Upper lobe of left lung (tissue), 6 donors: ENCODE data around the gene RNF114. TPM values are rescaled to one million over a fixed set of nuclear protein-coding genes. Genes with fewer than 3 reads are reported as not detected.

Source experiments
- ATAC-seq, 2 donors: fragments of 200-7000 bp; cut with Tn5 transposase; one replicate each; pipeline ENCODE4 v1.9.1; 2022; ENCODE audit warnings: mild to moderate bottlenecking in 2 of 2, moderate library complexity in 2 of 2; ENCODE audit not compliant: low FRiP score in 2 of 2
- DNase-seq, 2 donors: peaks; one replicate each; pipeline ENCODE4 v3.0.0-alpha.2; 2019 to 2020
- H3K27ac ChIP-seq, 4 donors: fragments of 200-600 bp; sonication (generic); one replicate each; pipeline ENCODE4 v1.5.1; 2016 to 2019
- H3K27me3 ChIP-seq, 4 donors: fragments of 200-600 bp; sonication (generic); one replicate each; pipeline ENCODE4 v1.5.1; 2017 to 2019
- H3K36me3 ChIP-seq, 4 donors: fragments of 200-600 bp; sonication (generic); one replicate each; pipeline ENCODE4 v1.5.1; 2016 to 2019
- H3K4me1 ChIP-seq, 4 donors: fragments of 200-600 bp; sonication (generic); one replicate each; pipeline ENCODE4 v1.5.1; 2018 to 2019
- H3K4me3 ChIP-seq, 4 donors: fragments of 200-600 bp; sonication (generic); one replicate each; pipeline ENCODE4 v1.5.1; 2017 to 2019; ENCODE audit warnings: mild to moderate bottlenecking in 2 of 4, moderate library complexity in 1 of 4
- H3K9me3 ChIP-seq, 4 donors: fragments of 200-600 bp; sonication (generic); one replicate each; pipeline ENCODE4 v1.5.1; 2018 to 2019
- CTCF ChIP-seq, 6 experiments: fragments of 450-650 bp in 4 of 6; fragments of 200-600 bp in 2 of 6; sonication (generic) in 2 of 6; IDR thresholded peaks; one replicate each; pipeline ENCODE4 v1.5.1; 2016 to 2019; ENCODE audit warnings: antibody characterized with exemption in 6 of 6
- EP300 ChIP-seq, 4 donors: sonication (generic); formaldehyde crosslinking; IDR thresholded peaks; one replicate each; pipeline ENCODE4 v1.5.1; 2017; ENCODE audit warnings: antibody characterized with exemption in 4 of 4, control low read depth in 2 of 4
- POLR2A ChIP-seq, 4 donors: fragments of 450-650 bp; IDR thresholded peaks; one replicate each; pipeline ENCODE4 v1.5.1; 2016 to 2017; ENCODE audit warnings: antibody characterized with exemption in 4 of 4, mild to moderate bottlenecking in 2 of 4
- POLR2AphosphoS5 ChIP-seq, 2 donors: sonication (generic); formaldehyde crosslinking; IDR thresholded peaks; one replicate each; pipeline ENCODE4 v1.5.1; 2017; ENCODE audit warnings: antibody characterized with exemption in 2 of 2
- WGBS, 2 donors: methylation state at CpG; one replicate each; pipeline ENCODE4 v1.1.5; 2017 to 2018; 5-methylcytosine and 5-hydroxymethylcytosine counted together
- total RNA-seq, 6 donors: library from RNA; depleted of rRNA in 4 of 6; stranded (reverse); fragments of >200 nt in 4 of 6; gene quantifications; one replicate each; pipeline versions ENCODE4 v1.1.0 to v1.2.1, GENCODE V29; 2016 to 2021
- donor health status: DM: no; HTN: no; CAD: no; lungs with moderate emphysema.
- donor health status: DM: no; HTN: yes; CAD: no; lungs with severe emphysema.

RNF114 gene
- total RNA-seq, 6 donors from 2014 or later = 72.4 to 248 (median 173) TPM

- peak overlapping the region; percentile 37 to 72 (median 65) for H3K27ac ChIP-seq
Measured at GRCh38 chr20:49888212-49889000, 47.8 kb upstream of the RNF114 start.

GRCh38 chr20:49889001-49889934, 46.9 kb upstream of the RNF114 start:
- Histone ChIP-seq H3K4me3 (no peak overlapping the region), H3K36me3 (peaks cover 0 to 41% (median 30%) of the 10 kb centered on the region in 4 donors), H3K9me3 (no peaks in the 10 kb centered on the region), H3K4me1 (peaks cover 58 to 74% (median 61%) of the 10 kb centered on the region in 4 donors), H3K27ac (peak overlapping the region; percentile 22 to 67 (median 51)), H3K27me3 (no peaks in the 10 kb centered on the region)
- no peak for ATAC-seq
- WGBS, 2 donors = 50 to 55% methylated on average over 8 to 9 of the region's 9 CpGs
- TF ChIP-seq CTCF (IDR thresholded peaks at IDR 0.05) = no peak
- no peak for TF ChIP-seq POLR2A (IDR thresholded peaks at IDR 0.05)
- no peak for TF ChIP-seq EP300 (IDR thresholded peaks at IDR 0.05)
- TF ChIP-seq POLR2AphosphoS5 (IDR thresholded peaks at IDR 0.05) = no peak
- no peak for DNase-seq

More at GRCh38 chr20:49888212-49889000, 47.8 kb upstream of the RNF114 start:
- Histone ChIP-seq H3K4me1 (peaks cover 51 to 67% (median 58%) of the 10 kb centered on the region in 4 donors), H3K9me3 (no peaks in the 10 kb centered on the region), H3K4me3 (no peak overlapping the region), H3K36me3 (peaks cover 3 to 49% (median 36%) of the 10 kb centered on the region in 4 donors), H3K27me3 (no peaks in the 10 kb centered on the region)
- TF ChIP-seq EP300 (IDR thresholded peaks at IDR 0.05) (no peak), CTCF (IDR thresholded peaks at IDR 0.05) (peak; percentile 60 to 69 (median 62))
- 70 to 71% methylated on average over 15 to 18 of the region's 18 CpGs for WGBS, 2 donors
- peak in 1 of 2 donors; percentile 39 for ATAC-seq
- DNase-seq = no peak

- H3K36me3 ChIP-seq = peaks cover 0 to 34% (median 24%) of the 10 kb centered on the region in 4 donors
- TF ChIP-seq CTCF (IDR thresholded peaks at IDR 0.05) (peak in 2 of 6 experiments; percentile 13 to 36), EP300 (IDR thresholded peaks at IDR 0.05) (no peak)
- H3K27me3 ChIP-seq = no peaks in the 10 kb centered on the region
- H3K9me3 ChIP-seq = no peaks in the 10 kb centered on the region
- no peak overlapping the region for H3K4me3 ChIP-seq
- 66 to 86% methylated on average over 4 to 7 of the region's 9 CpGs for WGBS, 2 donors
- DNase-seq = no peak
- peaks cover 58 to 74% (median 63%) of the 10 kb centered on the region in 4 donors for H3K4me1 ChIP-seq
- H3K27ac ChIP-seq = peak overlapping the region; percentile 22 to 67 (median 51)
- no peak for ATAC-seq
Measured at GRCh38 chr20:49889935-49890333, 46.3 kb upstream of the RNF114 start.

GRCh38 chr20:49890471-49891361, 45.5 kb upstream of the RNF114 start:
- WGBS, 2 donors = 58% methylated on average over 4 to 19 of the region's 21 CpGs
- no peak for TF ChIP-seq CTCF (IDR thresholded peaks at IDR 0.05)
- no peak for TF ChIP-seq POLR2AphosphoS5 (IDR thresholded peaks at IDR 0.05)
- no peak for TF ChIP-seq POLR2A (IDR thresholded peaks at IDR 0.05)
- TF ChIP-seq EP300 (IDR thresholded peaks at IDR 0.05) = no peak
- Histone ChIP-seq H3K4me3 (no peak overlapping the region), H3K4me1 (peaks cover 58 to 80% (median 65%) of the 10 kb centered on the region in 4 donors), H3K27me3 (no peaks in the 10 kb centered on the region), H3K36me3 (peaks cover 0 to 26% (median 18%) of the 10 kb centered on the region in 4 donors), H3K27ac (peak overlapping the region in 1 of 4 donors; percentile 21), H3K9me3 (no peaks in the 10 kb centered on the region)
- DNase-seq (peak; percentile 52 to 58), ATAC-seq (peak in 1 of 2 donors; percentile 24)
